ENCODE measurements around the gene STK33. TPM values are rescaled to one million over a fixed set of nuclear protein-coding genes. Genes with fewer than 3 reads are reported as not detected.

Gene STK33
- total and polyA plus RNA-seq, 2 of the 13 experiments (the other 11 are each of a cell fraction or from before 2014, with no cell fraction given), result 2.7 to 12.6 TPM

DNA sequence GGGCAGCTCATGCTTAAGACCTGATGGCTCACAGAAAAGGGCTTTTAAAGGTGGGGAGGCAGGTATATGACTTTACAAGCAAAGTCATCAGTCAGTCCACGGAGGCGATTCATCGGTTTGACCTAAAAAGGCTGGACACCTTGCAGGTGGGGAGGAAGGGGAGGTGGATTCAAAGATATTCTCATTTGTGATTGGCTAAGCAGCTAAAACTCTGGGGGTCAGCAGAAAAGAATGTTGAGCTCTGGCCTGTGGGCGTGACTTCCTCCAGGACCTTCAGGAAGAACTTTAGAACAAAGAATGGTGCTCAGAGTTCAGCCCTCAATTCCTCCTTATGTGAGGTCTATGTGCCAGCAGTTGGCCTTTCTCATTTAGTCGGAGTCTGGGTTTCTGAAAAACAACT lies 252.0 kb downstream of the STK33 start:
- Histone ChIP-seq H3K9ac (ENCODE audit: insufficient read depth, low read depth, low read length) (no peak overlapping the region), H3K9me3 (ENCODE audit: low read length) (no peaks in the 10 kb centered on the region), H3K79me2 (ENCODE audit: insufficient read depth, low read length) (no peaks in the 10 kb centered on the region), H4K20me1 (ENCODE audit: insufficient read depth, low read length) (no peaks in the 10 kb centered on the region; the same call in 1 of the 2 replicates), H3K36me3 (replicated peaks in 1 of 2; ENCODE audit: control insufficient read depth in 1 of 2, insufficient read depth in 2 of 2, low read length in 2 of 2) (no peaks in the 10 kb centered on the region), H2AFZ (ENCODE audit: low read length) (no peak overlapping the region), H3K4me2 (ENCODE audit: low read depth, low read length) (no peak overlapping the region), H3K27me3 (ENCODE audit: control insufficient read depth in 1 of 2, insufficient read depth in 2 of 2, low read length in 2 of 2) (peaks cover 0 to 10% of the 10 kb centered on the region in 2 experiments; a peak in 2 of 5 replicates), H3K4me1 (ENCODE audit: insufficient read depth, low read length) (0 out of 2 replicates have a peak, but pooled peaks cover 7% of the 10 kb centered on the region), H3K4me3 (replicated peaks in 1 of 3; ENCODE audit: insufficient read depth in 1 of 3, low read depth in 2 of 3, low read length in 3 of 3) (no peak overlapping the region), H3K27ac (ENCODE audit: extremely low read length, insufficient read depth, low read length) (no peak overlapping the region)
- ChIA-PET CTCF (ENCODE audit: low intra/inter-chr PET ratio, low total read pairs) (no interaction called here), POLR2A (no interaction called here)
- DNase-seq (ENCODE audit: low spot score), result no peak
- in situ Hi-C loops (cut with HindIII; ENCODE audit: extremely low pct_ligation_motif_present, low pct_unique_long_range_greater_than_20kb), result no loop called here
- 21% methylated on average over 5 of the region's 5 CpGs for WGBS (ENCODE audit: low lambda C conversion rate)
- no peak for ATAC-seq
- no peak for TF ChIP-seq ZNF709 (CRISPR knock-in tag; IDR thresholded peaks at IDR 0.05)
- no peak for TF ChIP-seq TRIM24 (CRISPR knock-in tag; IDR thresholded peaks at IDR 0.05)
- intact Hi-C loops (cut with micrococcal nuclease; ENCODE audit: unreplicated experiment), result no loop called here
- no peak for FAIRE-seq
- BruUV-seq (replicated peaks), result no TSS peak

Small RNA genes within 50 kb of the gene (small RNA-seq; reads per million reads assigned to genes)
- 0 reads per million in 3 experiments for gene RF00601 (ENCODE audit: insufficient read depth in 2 of 3, insufficient read length in 3 of 3, low read depth in 2 of 3, low replicate concordance in 1 of 3)

Other genes starting within 250 kb of the STK33 start
- gene TRIM66, start 88.4 kb upstream of the STK33 start, total RNA-seq (2016; rRNA removed; fragmentation: Illumina TruSeq; extraction: Trizol), result 4.9 and 5.6 TPM in 2 replicates
- 6.1 and 7.6 TPM in 2 replicates for gene TRIM66, start 88.4 kb upstream of the STK33 start, polyA plus RNA-seq (2011; rRNA removed)
- gene RPL27A, start 88.6 kb upstream of the STK33 start, total RNA-seq (2016; rRNA removed; fragmentation: Illumina TruSeq; extraction: Trizol), result 2,153 and 2,707 TPM in 2 replicates
- gene RPL27A, start 88.6 kb upstream of the STK33 start, polyA plus RNA-seq (2011; rRNA removed), result 1,417 and 1,531 TPM in 2 replicates